GM03348 (cell line): ENCODE data around the gene CAPRIN1.

Experiments
- DNase-seq: peaks from one replicate; pipeline ENCODE4 v3.0.0; 2012; ENCODE audit warnings: low spot score

CAPRIN1 gene

GRCh38 chr11:34051349-34052035 lies at the start of gene CAPRIN1:
TSS of gene CAPRIN1 (plus strand) at chr11:34051731. CDS start at chr11:34052421, 690 bp downstream.
- DNase-seq = peak; percentile 95

- DNase-seq = no peak
Measured at GRCh38 chr11:34002420-34002819, 49.1 kb upstream of the CAPRIN1 start.

- DNase-seq = no peak
Measured at GRCh38 chr11:34004236-34004635, 47.3 kb upstream of the CAPRIN1 start.

GRCh38 chr11:34006876-34007275 lies 44.7 kb upstream of the CAPRIN1 start:
- DNase-seq = no peak

- no peak for DNase-seq
Measured at GRCh38 chr11:34012734-34013133, 38.8 kb upstream of the CAPRIN1 start.

GRCh38 chr11:34013898-34014571 lies 37.5 kb upstream of the CAPRIN1 start:
- no peak for DNase-seq

- DNase-seq = no peak
Measured at GRCh38 chr11:34021977-34022735, 29.4 kb upstream of the CAPRIN1 start.

- DNase-seq = no peak
Measured at GRCh38 chr11:34026432-34026831, 25.1 kb upstream of the CAPRIN1 start.

- no peak for DNase-seq
Measured at GRCh38 chr11:34027516-34028408, 23.8 kb upstream of the CAPRIN1 start.

GRCh38 chr11:34028425-34028824 lies 23.1 kb upstream of the CAPRIN1 start:
- DNase-seq = peak; percentile 31

GRCh38 chr11:34029176-34029575 lies 22.4 kb upstream of the CAPRIN1 start:
- no peak for DNase-seq

- no peak for DNase-seq
Measured at GRCh38 chr11:34030382-34030781, 21.1 kb upstream of the CAPRIN1 start.

GRCh38 chr11:34033399-34033798 lies 18.1 kb upstream of the CAPRIN1 start:
- no peak for DNase-seq

GRCh38 chr11:34034053-34034452 lies 17.5 kb upstream of the CAPRIN1 start:
- DNase-seq = no peak

- no peak for DNase-seq
Measured at GRCh38 chr11:34036456-34036855, 15.1 kb upstream of the CAPRIN1 start.

- DNase-seq = no peak
Measured at GRCh38 chr11:34037016-34037415, 14.5 kb upstream of the CAPRIN1 start.

- DNase-seq = no peak
Measured at GRCh38 chr11:34040571-34040970, 11.0 kb upstream of the CAPRIN1 start.

GRCh38 chr11:34044664-34045485 lies 6.7 kb upstream of the CAPRIN1 start:
- DNase-seq = peak; percentile 52

- DNase-seq = no peak
Measured at GRCh38 chr11:34049028-34049427, 2.5 kb upstream of the CAPRIN1 start.

GRCh38 chr11:34050581-34051348 lies 766 bp upstream of the CAPRIN1 start:
- peak; percentile 77 for DNase-seq
